GM19397 (cell line): ENCODE measurements around the gene NFIX.

ENCODE experiments used
- ATAC-seq: cut with Tn5 transposase; IDR thresholded peaks from one replicate; pipeline ENCODE4 v1.9.1; 2021; ENCODE audit warnings: mild to moderate bottlenecking, moderate library complexity; ENCODE audit not compliant: unreplicated experiment

Gene NFIX

GRCh38 chr19:13138171-13138915 lies 143.1 kb downstream of the NFIX start:
- no peak for ATAC-seq

DNA sequence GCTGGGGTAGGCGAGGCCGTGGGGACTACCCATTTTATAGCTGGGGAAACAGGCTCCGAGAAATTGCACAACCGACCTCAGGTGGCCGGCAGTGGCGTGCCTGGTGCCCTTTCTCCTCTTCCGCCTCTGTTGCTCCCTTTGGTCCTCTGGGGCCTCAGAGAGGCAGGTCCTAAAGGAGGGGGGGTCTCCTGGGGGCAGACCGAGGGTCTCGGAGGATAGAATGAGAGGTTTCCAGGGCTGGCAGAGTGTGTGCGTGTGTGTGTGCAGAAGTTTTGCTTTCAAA lies 143.6 kb downstream of the NFIX start:
- no peak for ATAC-seq

DNA sequence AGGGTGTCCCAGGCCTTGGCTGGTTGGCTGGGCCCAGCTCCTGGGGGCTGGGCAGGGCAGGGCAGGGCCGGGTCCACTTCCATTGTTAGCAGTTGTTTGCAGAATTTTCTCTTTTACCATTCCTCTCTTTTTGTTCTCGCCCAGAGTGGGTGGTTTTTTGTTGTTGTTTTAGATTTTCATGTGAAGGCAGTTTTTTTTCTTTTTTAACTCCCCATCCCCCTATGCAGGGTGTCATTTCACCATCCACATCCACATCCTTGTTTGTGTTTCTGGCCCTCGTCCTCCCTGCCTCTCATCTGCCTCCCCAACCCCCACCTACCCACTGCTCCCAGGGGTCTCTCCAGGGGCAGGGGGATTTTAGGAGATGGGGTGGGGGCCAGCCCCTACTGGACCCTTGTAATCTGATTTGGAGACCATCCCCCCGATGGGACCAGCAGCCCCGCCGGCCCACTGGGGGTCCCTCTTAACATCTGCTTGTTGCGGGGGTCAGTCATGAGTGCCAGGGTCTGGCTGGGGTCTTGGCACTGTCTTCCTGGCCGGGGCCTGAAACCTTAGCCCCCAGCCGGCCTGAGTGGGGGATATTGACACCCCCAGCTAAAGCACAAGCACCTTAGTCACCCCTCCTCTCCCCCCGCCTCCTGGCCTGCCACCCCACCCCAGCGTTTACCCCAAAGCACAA lies 144.5 kb downstream of the NFIX start:
- no peak for ATAC-seq

DNA sequence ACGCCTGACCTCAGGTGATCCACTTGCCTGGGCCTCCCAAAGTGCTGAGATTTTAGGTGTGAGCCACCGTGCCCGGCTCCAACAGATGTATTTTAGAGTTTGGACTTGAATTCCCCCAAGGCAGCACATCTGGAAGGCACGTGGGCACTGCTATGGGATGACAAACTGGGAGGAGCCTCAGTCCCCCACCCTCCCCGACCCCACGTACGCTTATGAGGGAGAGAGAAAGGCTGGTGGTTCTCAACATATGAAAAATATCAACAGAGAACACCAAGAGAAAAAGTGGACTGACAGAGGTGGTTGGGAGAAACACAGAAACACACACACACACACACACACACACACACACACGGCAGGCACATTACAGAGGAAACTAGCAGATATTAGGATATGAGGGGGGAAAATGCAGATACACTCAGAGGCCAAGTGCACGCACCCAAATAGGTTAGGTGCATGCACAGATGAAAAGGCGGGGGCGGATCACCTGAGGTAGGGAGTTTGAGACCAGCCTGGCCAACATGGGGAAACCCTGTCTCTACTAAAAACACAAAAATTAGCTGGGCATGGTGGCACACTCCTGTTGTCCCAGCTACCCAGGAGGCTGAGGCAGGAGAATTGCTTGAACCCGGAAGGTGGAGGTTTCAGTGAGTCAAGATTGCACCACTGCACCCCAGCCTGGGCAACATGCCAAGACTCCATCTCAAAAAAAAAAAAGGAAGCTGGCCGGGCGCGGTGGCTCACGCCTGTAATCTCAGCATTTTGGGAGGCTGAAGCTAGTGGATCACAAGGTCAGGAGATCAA lies 151.7 kb downstream of the NFIX start:
- ATAC-seq: no peak
